HEK293 (cell line): ENCODE measurements around the gene DPY30.

Source experiments
- BCL11B ChIP-seq: fragments of 450-650 bp; formaldehyde crosslinking; IDR thresholded peaks from 2 replicates; pipeline ENCODE4 v1.5.1; 2016; ENCODE audit warnings: low read depth, missing biosample characterization, missing genetic modification characterization
- GFI1B ChIP-seq: fragments of 450-650 bp; formaldehyde crosslinking; IDR thresholded peaks from 2 replicates; pipeline ENCODE4 v1.5.1; 2016; ENCODE audit warnings: missing biosample characterization, missing genetic modification characterization
- INSM2 ChIP-seq: fragments of 450-650 bp; formaldehyde crosslinking; IDR thresholded peaks from 2 replicates; pipeline ENCODE4 v1.5.1; 2016; ENCODE audit warnings: missing biosample characterization, missing genetic modification characterization
- KLF10 ChIP-seq: fragments of 450-650 bp; IDR thresholded peaks from 2 replicates; pipeline ENCODE4 v1.5.1; 2018; ENCODE audit warnings: missing biosample characterization, mild to moderate bottlenecking, missing genetic modification characterization
- MEIS1 ChIP-seq: sonication (generic); formaldehyde crosslinking; IDR thresholded peaks from 2 replicates; pipeline ENCODE4 v1.8.1; 2022; ENCODE audit warnings: missing genetic modification reagents, mild to moderate bottlenecking, borderline replicate concordance
- PATZ1 ChIP-seq: fragments of 450-650 bp; formaldehyde crosslinking; IDR thresholded peaks from 2 replicates; pipeline ENCODE4 v1.5.1; 2016; ENCODE audit warnings: missing biosample characterization, missing genetic modification characterization
- SCRT2 ChIP-seq: fragments of 450-650 bp; formaldehyde crosslinking; IDR thresholded peaks from 2 replicates; pipeline ENCODE4 v1.5.1; 2016; ENCODE audit warnings: missing biosample characterization, missing genetic modification characterization
- SP2 ChIP-seq: fragments of 450-650 bp; formaldehyde crosslinking; IDR thresholded peaks from 2 replicates; pipeline ENCODE4 v1.5.1; 2016; ENCODE audit warnings: missing biosample characterization, missing genetic modification characterization
- SP7 ChIP-seq: fragments of 450-650 bp; formaldehyde crosslinking; IDR thresholded peaks from 2 replicates; pipeline ENCODE4 v1.5.1; 2016; ENCODE audit warnings: missing biosample characterization, missing genetic modification characterization
- TRIM28 ChIP-seq: IDR thresholded peaks from 2 replicates; pipeline ENCODE4 v1.6.1; 2011; ENCODE audit warnings: low read length, control low read depth, borderline replicate concordance
- TSHZ1 ChIP-seq: fragments of 450-650 bp; formaldehyde crosslinking; IDR thresholded peaks from 2 replicates; pipeline ENCODE4 v1.5.1; 2016; ENCODE audit warnings: missing biosample characterization, missing genetic modification characterization, borderline replicate concordance
- ZBTB8A ChIP-seq: fragments of 450-650 bp; formaldehyde crosslinking; IDR thresholded peaks from 2 replicates; pipeline ENCODE4 v1.5.1; 2016; ENCODE audit warnings: missing biosample characterization, missing genetic modification characterization
- ZNF175 ChIP-seq: fragments of 450-650 bp; formaldehyde crosslinking; IDR thresholded peaks from 2 replicates; pipeline ENCODE4 v1.5.1; 2016; ENCODE audit warnings: missing biosample characterization, missing genetic modification characterization
- ZNF2 ChIP-seq: fragments of 450-650 bp; formaldehyde crosslinking; IDR thresholded peaks from 2 replicates; pipeline ENCODE4 v1.5.1; 2016; ENCODE audit warnings: missing biosample characterization, missing genetic modification characterization
- ZNF335 ChIP-seq: fragments of 450-650 bp; formaldehyde crosslinking; conservative IDR thresholded peaks from 2 replicates; pipeline ENCODE4 v1.5.1; 2016; ENCODE audit warnings: missing biosample characterization, missing genetic modification characterization
- ZNF394 ChIP-seq: fragments of 450-650 bp; formaldehyde crosslinking; IDR thresholded peaks from 2 replicates; pipeline ENCODE4 v1.5.1; 2016; ENCODE audit warnings: missing biosample characterization, missing genetic modification characterization, mild to moderate bottlenecking, moderate library complexity, borderline replicate concordance
- ZNF558 ChIP-seq: fragments of 450-650 bp; formaldehyde crosslinking; IDR thresholded peaks from 2 replicates; pipeline ENCODE4 v1.5.1; 2016; ENCODE audit warnings: missing biosample characterization, missing genetic modification characterization
- ZNF585B ChIP-seq: fragments of 450-650 bp; formaldehyde crosslinking; IDR thresholded peaks from 2 replicates; pipeline ENCODE4 v1.5.1; 2016; ENCODE audit warnings: missing biosample characterization, missing genetic modification characterization
- ZNF629 ChIP-seq: fragments of 450-650 bp; formaldehyde crosslinking; IDR thresholded peaks from 2 replicates; pipeline ENCODE4 v1.5.1; 2017; ENCODE audit warnings: missing biosample characterization, missing genetic modification characterization
- ZNF677 ChIP-seq: fragments of 450-650 bp; IDR thresholded peaks from 2 replicates; pipeline ENCODE4 v1.5.0; 2018; ENCODE audit warnings: missing biosample characterization, mild to moderate bottlenecking, missing genetic modification characterization, moderate library complexity
- ZNF777 ChIP-seq: fragments of 450-650 bp; formaldehyde crosslinking; IDR thresholded peaks from 2 replicates; pipeline ENCODE4 v1.5.1; 2017; ENCODE audit warnings: missing biosample characterization, missing genetic modification characterization, borderline replicate concordance
- ZXDB ChIP-seq: fragments of 450-650 bp; formaldehyde crosslinking; IDR thresholded peaks from 2 replicates; pipeline ENCODE4 v1.5.1; 2016; ENCODE audit warnings: missing biosample characterization, missing genetic modification characterization
- TF ChIP-seq, protein P1 (sequence below): fragments of 450-650 bp; formaldehyde crosslinking; optimal IDR thresholded peaks from 2 replicates; pipeline ENCODE3; 2016; ENCODE audit warnings: missing biosample characterization, mild to moderate bottlenecking, missing genetic modification characterization
- TF ChIP-seq, protein P2 (sequence below): fragments of 450-650 bp; formaldehyde crosslinking; IDR thresholded peaks from 2 replicates; pipeline ENCODE4 v1.5.1; 2016; ENCODE audit warnings: missing biosample characterization, missing genetic modification characterization
- TF ChIP-seq, protein P3 (sequence below): fragments of 450-650 bp; formaldehyde crosslinking; IDR thresholded peaks from 2 replicates; pipeline ENCODE4 v1.5.1; 2016; ENCODE audit warnings: missing biosample characterization, missing genetic modification characterization

DPY30 gene

GRCh38 chr2:32010670-32011484 is 28.7 kb downstream of the DPY30 start, which contains the start of gene MEMO1 (continued):
- TF ChIP-seq INSM2 (tag by site-specific recombination) (peak; percentile 83), ZNF585B (tag by site-specific recombination) (peak; percentile 24; the same call in 1 of the 2 replicates), ZNF394 (tag by site-specific recombination) (peak; percentile 80), SP7 (tag by site-specific recombination) (peak; percentile 91), SCRT2 (tag by site-specific recombination) (peak; percentile 58), ZNF629 (tag by site-specific recombination) (peak; percentile 72), ZNF175 (tag by site-specific recombination) (no peak), GFI1B (peak; percentile 29; the same call in 1 of the 2 replicates), ZBTB8A (peak; percentile 67), BCL11B (peak; percentile 32; the same call in 1 of the 2 replicates), ZNF558 (tag by site-specific recombination) (no peak; the same call in 1 of the 2 replicates), ZNF677 (tag by site-specific recombination) (no peak), TSHZ1 (tag by site-specific recombination) (peak; percentile 76; the same call in 1 of the 2 replicates), KLF10 (peak; percentile 78), PATZ1 (peak; percentile 96), SP2 (tag by site-specific recombination) (peak; percentile 73), ZXDB (tag by site-specific recombination) (peak; percentile 92), TRIM28 (peak; percentile 44; the same call in 1 of the 2 replicates), ZNF777 (tag by site-specific recombination) (0 out of 2 replicates have a peak, but pooled peaks have one; percentile 36), MEIS1 (no peak), ZNF2 (tag by site-specific recombination) (peak; percentile 83; the same call in 1 of the 2 replicates), ZNF335 (tag by site-specific recombination) (peak; percentile 78)
- TF ChIP-seq, protein P1, sequence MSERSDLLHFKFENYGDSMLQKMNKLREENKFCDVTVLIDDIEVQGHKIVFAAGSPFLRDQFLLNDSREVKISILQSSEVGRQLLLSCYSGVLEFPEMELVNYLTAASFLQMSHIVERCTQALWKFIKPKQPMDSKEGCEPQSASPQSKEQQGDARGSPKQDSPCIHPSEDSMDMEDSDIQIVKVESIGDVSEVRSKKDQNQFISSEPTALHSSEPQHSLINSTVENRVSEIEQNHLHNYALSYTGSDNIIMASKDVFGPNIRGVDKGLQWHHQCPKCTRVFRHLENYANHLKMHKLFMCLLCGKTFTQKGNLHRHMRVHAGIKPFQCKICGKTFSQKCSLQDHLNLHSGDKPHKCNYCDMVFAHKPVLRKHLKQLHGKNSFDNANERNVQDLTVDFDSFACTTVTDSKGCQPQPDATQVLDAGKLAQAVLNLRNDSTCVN (tag by site-specific recombination), result peak; percentile 85
- TF ChIP-seq, protein P2, sequence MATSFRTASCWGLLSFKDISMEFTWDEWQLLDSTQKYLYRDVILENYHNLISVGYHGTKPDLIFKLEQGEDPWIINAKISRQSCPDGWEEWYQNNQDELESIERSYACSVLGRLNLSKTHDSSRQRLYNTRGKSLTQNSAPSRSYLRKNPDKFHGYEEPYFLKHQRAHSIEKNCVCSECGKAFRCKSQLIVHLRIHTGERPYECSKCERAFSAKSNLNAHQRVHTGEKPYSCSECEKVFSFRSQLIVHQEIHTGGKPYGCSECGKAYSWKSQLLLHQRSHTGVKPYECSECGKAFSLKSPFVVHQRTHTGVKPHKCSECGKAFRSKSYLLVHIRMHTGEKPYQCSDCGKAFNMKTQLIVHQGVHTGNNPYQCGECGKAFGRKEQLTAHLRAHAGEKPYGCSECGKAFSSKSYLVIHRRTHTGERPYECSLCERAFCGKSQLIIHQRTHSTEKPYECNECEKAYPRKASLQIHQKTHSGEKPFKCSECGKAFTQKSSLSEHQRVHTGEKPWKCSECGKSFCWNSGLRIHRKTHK (tag by site-specific recombination), result no peak
- TF ChIP-seq, protein P3, sequence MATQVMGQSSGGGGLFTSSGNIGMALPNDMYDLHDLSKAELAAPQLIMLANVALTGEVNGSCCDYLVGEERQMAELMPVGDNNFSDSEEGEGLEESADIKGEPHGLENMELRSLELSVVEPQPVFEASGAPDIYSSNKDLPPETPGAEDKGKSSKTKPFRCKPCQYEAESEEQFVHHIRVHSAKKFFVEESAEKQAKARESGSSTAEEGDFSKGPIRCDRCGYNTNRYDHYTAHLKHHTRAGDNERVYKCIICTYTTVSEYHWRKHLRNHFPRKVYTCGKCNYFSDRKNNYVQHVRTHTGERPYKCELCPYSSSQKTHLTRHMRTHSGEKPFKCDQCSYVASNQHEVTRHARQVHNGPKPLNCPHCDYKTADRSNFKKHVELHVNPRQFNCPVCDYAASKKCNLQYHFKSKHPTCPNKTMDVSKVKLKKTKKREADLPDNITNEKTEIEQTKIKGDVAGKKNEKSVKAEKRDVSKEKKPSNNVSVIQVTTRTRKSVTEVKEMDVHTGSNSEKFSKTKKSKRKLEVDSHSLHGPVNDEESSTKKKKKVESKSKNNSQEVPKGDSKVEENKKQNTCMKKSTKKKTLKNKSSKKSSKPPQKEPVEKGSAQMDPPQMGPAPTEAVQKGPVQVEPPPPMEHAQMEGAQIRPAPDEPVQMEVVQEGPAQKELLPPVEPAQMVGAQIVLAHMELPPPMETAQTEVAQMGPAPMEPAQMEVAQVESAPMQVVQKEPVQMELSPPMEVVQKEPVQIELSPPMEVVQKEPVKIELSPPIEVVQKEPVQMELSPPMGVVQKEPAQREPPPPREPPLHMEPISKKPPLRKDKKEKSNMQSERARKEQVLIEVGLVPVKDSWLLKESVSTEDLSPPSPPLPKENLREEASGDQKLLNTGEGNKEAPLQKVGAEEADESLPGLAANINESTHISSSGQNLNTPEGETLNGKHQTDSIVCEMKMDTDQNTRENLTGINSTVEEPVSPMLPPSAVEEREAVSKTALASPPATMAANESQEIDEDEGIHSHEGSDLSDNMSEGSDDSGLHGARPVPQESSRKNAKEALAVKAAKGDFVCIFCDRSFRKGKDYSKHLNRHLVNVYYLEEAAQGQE (tag by site-specific recombination), result 0 out of 2 replicates have a peak, but pooled peaks have one; percentile 25
